Fibroblast of lung (primary cell): ENCODE measurements around the gene RIMS1. TPM values are rescaled to one million over a fixed set of nuclear protein-coding genes. Genes with fewer than 3 reads are reported as not detected.

Source experiments
- DNase-seq, 2 donors: peaks; one replicate each; pipeline versions ENCODE4 v3.0.0 to v3.0.0-alpha.2; 2010; ENCODE audit warnings: low read depth in 2 of 2
- H2AFZ ChIP-seq: 2 replicates; pipeline ENCODE4 v1.5.1; 2012; ENCODE audit warnings: low read length, control low read depth, inconsistent platforms
- H3K27ac ChIP-seq: 2 replicates; pipeline ENCODE4 v1.5.1; 2011; ENCODE audit warnings: low read length, control low read depth; ENCODE audit not compliant: insufficient read depth
- H3K27me3 ChIP-seq: 2 replicates; pipeline ENCODE4 v1.5.1; 2011; ENCODE audit warnings: mild to moderate bottlenecking, low read length; ENCODE audit not compliant: control insufficient read depth, insufficient read depth
- H3K36me3 ChIP-seq: 2 replicates; pipeline ENCODE4 v1.5.1; 2011; ENCODE audit warnings: low read length; ENCODE audit not compliant: control insufficient read depth, insufficient read depth
- H3K4me1 ChIP-seq: 2 replicates; pipeline ENCODE4 v1.5.1; 2011; ENCODE audit warnings: low read length; ENCODE audit not compliant: control insufficient read depth, insufficient read depth; ENCODE audit errors: extremely low read depth
- H3K4me2 ChIP-seq: 2 replicates; pipeline ENCODE4 v1.5.1; 2011; ENCODE audit warnings: low read length, control low read depth; ENCODE audit not compliant: insufficient read depth; ENCODE audit errors: extremely low read depth
- H3K4me3 ChIP-seq, 4 experiments: fragments of 200-600 bp in 1 of 4; sonication (generic) in 1 of 4; replicated peaks in 1 of 4; 2 replicates each; pipeline ENCODE4 v1.5.1; 2011 to 2016; ENCODE audit warnings: low read length in 4 of 4, low read depth in 3 of 4, mild to moderate bottlenecking in 3 of 4, control low read depth in 2 of 4, inconsistent platforms in 1 of 4, mixed read lengths in 1 of 4; ENCODE audit not compliant: insufficient read depth in 1 of 4; ENCODE audit errors: control extremely low read depth in 1 of 4
- H3K79me2 ChIP-seq: 2 replicates; pipeline ENCODE4 v1.5.1; 2012; ENCODE audit warnings: mild to moderate bottlenecking, low read length, inconsistent platforms; ENCODE audit not compliant: control insufficient read depth, insufficient read depth
- H3K9ac ChIP-seq: 2 replicates; pipeline ENCODE4 v1.5.1; 2011; ENCODE audit warnings: mild to moderate bottlenecking, low read length, control low read depth; ENCODE audit not compliant: insufficient read depth
- H3K9me3 ChIP-seq: 2 replicates; pipeline ENCODE4 v1.5.1; 2012; ENCODE audit warnings: low read depth, low read length; ENCODE audit not compliant: control insufficient read depth, insufficient read depth
- H4K20me1 ChIP-seq: 2 replicates; pipeline ENCODE4 v1.5.1; 2011; ENCODE audit warnings: low read length; ENCODE audit not compliant: control insufficient read depth, insufficient read depth; ENCODE audit errors: extremely low read depth
- EZH2 ChIP-seq: IDR thresholded peaks from 2 replicates; pipeline ENCODE4 v1.5.1; 2012; ENCODE audit warnings: low read length, control low read depth, mild to moderate bottlenecking; ENCODE audit errors: missing control alignments
- polyA plus RNA-seq, 2 donors: library from polyadenylated mRNA; depleted of rRNA in 1 of 2; stranded (reverse) in 1 of 2; unstranded in 1 of 2; fragments of >200 nt; gene quantifications; 2 replicates each; pipeline ENCODE4 v1.2.1, GENCODE V29; 2011 to 2012; ENCODE audit warnings: missing spikeins in 1 of 2
- total RNA-seq: library from RNA; depleted of rRNA; stranded (reverse); fragments of >200 nt; gene quantifications from 2 replicates; pipeline ENCODE4 v1.2.1, GENCODE V29; 2014
- TF ChIP-seq, protein P1 (sequence below), 2 donors: IDR thresholded peaks in 1 of 2; conservative IDR thresholded peaks in 1 of 2; 1 replicate in 1 of 2; 2 replicates in 1 of 2; pipeline ENCODE4 v1.5.1; 2011 to 2012; ENCODE audit warnings: low read length in 2 of 2, control low read depth in 1 of 2, inconsistent platforms in 1 of 2, low read depth in 1 of 2, mild to moderate bottlenecking in 1 of 2

The RIMS1 gene
- total and polyA plus RNA-seq, 2 donors (not counting 1 experiment from before 2014, with no cell fraction given), result 1.1 to 2.3 TPM

DNA sequence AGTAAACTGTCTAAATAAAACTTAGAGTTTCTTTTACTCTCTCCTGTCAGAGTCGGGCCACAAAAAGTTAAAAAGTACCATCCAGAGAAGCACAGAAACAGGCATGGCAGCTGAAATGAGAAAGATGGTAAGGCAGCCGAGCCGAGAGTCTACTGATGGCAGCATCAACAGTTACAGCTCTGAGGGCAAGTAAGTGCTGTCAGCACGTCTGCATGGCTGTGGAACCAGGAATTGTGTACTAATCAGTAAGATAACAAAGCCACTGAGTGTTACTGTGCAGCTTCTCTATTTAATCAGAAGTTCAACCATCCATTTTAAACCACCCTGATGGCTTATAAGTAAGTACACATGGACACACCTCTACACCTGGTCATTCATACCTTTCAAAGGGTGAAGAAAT lies 504.2 kb downstream of the RIMS1 start:
- no peak for DNase-seq
- H3K4me2 ChIP-seq, result no peak overlapping the region
- H2AFZ ChIP-seq, result no peak overlapping the region

DNA sequence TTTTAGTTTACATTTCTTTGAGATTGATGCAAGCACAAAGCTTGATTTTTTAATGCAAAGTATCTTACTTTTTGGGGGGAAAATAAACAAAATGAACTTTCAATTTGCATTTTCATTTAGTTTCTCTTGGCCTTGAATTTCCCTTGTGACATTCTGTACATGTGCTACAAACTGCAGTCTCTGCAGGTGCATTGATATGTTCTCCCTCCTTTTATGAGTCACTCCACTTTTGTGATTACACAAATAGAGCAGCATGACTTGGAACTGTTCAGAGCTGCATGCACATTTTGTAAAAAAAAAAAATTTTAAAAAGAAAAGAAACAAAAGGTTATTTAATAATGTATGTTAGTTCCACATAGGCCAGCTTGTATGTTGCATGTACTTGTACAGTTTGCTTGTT lies 515.5 kb downstream of the RIMS1 start:
- no peak overlapping the region for H3K9ac ChIP-seq
- no peak overlapping the region for H2AFZ ChIP-seq
- H3K4me1 ChIP-seq, result no peaks in the 10 kb centered on the region
- no peaks in the 10 kb centered on the region for H3K9me3 ChIP-seq
- H3K27me3 ChIP-seq, result no peaks in the 10 kb centered on the region
- DNase-seq, result no peak
- no peaks in the 10 kb centered on the region for H3K79me2 ChIP-seq
- no peak overlapping the region for H3K4me2 ChIP-seq
- H3K36me3 ChIP-seq, result no peaks in the 10 kb centered on the region
- no peaks in the 10 kb centered on the region for H4K20me1 ChIP-seq
- H3K4me3 ChIP-seq, result no peak overlapping the region
- H3K27ac ChIP-seq, result no peak overlapping the region
- TF ChIP-seq, protein P1, sequence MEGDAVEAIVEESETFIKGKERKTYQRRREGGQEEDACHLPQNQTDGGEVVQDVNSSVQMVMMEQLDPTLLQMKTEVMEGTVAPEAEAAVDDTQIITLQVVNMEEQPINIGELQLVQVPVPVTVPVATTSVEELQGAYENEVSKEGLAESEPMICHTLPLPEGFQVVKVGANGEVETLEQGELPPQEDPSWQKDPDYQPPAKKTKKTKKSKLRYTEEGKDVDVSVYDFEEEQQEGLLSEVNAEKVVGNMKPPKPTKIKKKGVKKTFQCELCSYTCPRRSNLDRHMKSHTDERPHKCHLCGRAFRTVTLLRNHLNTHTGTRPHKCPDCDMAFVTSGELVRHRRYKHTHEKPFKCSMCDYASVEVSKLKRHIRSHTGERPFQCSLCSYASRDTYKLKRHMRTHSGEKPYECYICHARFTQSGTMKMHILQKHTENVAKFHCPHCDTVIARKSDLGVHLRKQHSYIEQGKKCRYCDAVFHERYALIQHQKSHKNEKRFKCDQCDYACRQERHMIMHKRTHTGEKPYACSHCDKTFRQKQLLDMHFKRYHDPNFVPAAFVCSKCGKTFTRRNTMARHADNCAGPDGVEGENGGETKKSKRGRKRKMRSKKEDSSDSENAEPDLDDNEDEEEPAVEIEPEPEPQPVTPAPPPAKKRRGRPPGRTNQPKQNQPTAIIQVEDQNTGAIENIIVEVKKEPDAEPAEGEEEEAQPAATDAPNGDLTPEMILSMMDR (conservative IDR thresholded peaks at IDR 0.05 in 1 of 2, IDR thresholded peaks at IDR 0.05 in 1 of 2; ENCODE audit: low read depth in 1 of 2, low read length in 2 of 2), result no peak
- TF ChIP-seq EZH2, result no peak

More for the DNA sequence above, 504.2 kb downstream of the RIMS1 start:
- Histone ChIP-seq H3K4me3 (no peak overlapping the region), H3K9me3 (no peaks in the 10 kb centered on the region), H3K79me2 (no peaks in the 10 kb centered on the region), H3K4me1 (no peaks in the 10 kb centered on the region), H3K27ac (no peak overlapping the region), H3K9ac (no peak overlapping the region), H3K36me3 (no peaks in the 10 kb centered on the region), H4K20me1 (no peaks in the 10 kb centered on the region), H3K27me3 (no peaks in the 10 kb centered on the region)
- TF ChIP-seq, protein P1 (conservative IDR thresholded peaks at IDR 0.05 in 1 of 2, IDR thresholded peaks at IDR 0.05 in 1 of 2; ENCODE audit: low read depth in 1 of 2, low read length in 2 of 2), result no peak
- TF ChIP-seq EZH2, result no peak

DNA sequence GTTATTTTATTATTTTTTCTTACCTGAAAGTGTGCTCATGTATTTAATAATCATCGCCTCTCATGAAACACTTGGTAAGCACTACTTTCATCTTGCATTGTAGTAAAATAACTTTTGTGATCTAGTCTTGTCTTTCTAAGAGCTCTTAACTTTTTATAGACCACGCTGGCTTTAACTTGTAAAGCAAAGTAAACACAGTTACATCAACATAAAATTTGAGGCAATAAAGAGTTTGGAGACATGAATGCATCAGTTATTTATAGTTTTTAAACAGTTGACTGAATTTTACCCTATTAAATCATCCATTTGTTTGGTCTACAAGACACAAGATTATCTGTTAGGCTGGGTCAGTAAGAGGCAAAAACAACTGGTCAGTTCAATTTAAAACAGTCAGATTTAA lies 517.1 kb downstream of the RIMS1 start:
- Histone ChIP-seq H3K4me3 (no peak overlapping the region), H3K9me3 (no peaks in the 10 kb centered on the region), H3K4me2 (no peak overlapping the region), H4K20me1 (no peaks in the 10 kb centered on the region), H2AFZ (no peak overlapping the region), H3K4me1 (no peaks in the 10 kb centered on the region), H3K79me2 (no peaks in the 10 kb centered on the region), H3K9ac (no peak overlapping the region), H3K27ac (no peak overlapping the region), H3K27me3 (no peaks in the 10 kb centered on the region), H3K36me3 (no peaks in the 10 kb centered on the region)
- TF ChIP-seq, protein P1 (conservative IDR thresholded peaks at IDR 0.05 in 1 of 2, IDR thresholded peaks at IDR 0.05 in 1 of 2; ENCODE audit: low read depth in 1 of 2, low read length in 2 of 2), result no peak
- TF ChIP-seq EZH2, result no peak
- DNase-seq, result no peak
